GOT3 (cell line): ENCODE measurements around the gene ALG14.
A peak's percentile ranks its signal among the peaks of the same experiment; 100 is the strongest.

Experiments used
- DNase-seq: peaks from one replicate; lab custom pipeline; 2025; ENCODE audit warnings: mixed read lengths; lab: John Stamatoyannopoulos, UW

Gene ALG14

DNA sequence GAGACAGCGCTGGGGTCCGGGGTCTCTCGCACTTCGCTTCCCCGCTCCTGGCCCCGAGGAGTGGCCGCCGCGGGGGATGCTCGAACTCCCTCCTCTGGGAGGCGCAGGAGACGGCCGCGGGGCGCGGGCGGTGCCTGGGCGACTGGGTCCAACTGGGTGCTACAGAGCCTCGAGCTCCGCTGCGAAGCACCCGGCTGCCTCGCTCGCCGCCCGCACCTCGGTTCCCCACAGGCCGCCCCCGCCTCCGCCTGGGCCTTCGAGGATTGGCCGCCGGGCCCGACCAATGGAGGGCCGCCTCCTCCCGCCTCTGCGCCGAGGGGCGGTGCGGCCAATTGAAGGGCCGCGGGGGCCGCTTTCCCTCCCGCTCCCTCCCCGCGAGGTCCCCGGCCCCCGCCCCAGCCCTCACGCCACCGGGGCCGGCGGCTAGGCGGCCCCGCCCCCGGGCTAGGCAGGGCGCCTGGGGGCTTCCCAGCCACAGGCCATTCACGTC is 145.8 kb downstream of the ALG14 start, which contains the start of gene CNN3:
TSS of gene CNN3 (minus strand) at position 196 of the 490 bp plus-strand sequence. CDS start 216 bp downstream, outside the sequence.
- DNase-seq = peak; percentile 26

DNA sequence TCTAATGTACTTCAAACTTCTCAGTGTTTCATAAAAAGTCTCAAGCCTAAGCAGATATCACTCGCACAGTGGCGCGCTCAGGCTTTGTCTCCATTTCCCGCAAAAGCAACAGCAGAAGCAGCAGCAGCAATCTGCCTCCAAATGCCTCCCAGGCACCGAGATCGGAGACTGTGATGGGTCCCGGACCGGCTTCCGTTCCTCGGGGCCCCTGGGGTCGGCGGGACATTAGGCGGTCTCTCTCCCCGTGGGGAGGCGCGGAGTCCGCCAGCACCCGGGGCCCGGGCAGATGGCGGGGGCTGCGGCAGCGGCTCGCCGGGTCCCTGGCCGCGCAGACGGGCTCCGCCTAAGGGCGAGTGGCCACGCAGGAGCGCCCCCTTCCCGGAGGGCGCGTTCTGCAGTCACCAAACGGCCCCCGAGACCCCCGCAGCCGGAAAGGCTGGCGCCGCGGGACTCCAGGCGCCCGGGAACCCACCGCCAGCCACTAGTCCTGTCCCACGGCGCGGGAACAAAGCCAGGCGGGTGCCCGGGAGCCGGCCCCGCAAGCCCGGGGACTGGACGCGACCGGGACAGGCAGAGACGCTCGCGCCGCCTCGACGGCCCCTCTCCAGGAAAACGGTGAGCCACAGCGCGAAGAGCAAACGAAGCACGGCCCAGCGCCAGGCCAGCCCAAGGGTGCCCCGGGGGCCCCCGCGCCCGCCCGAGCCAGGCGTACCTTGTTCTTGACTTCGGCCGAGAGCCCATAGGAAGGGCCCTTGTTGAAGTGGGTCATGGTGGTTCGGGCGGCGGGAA is 146.4 kb downstream of the ALG14 start:
- peak; percentile 4 for DNase-seq

DNA sequence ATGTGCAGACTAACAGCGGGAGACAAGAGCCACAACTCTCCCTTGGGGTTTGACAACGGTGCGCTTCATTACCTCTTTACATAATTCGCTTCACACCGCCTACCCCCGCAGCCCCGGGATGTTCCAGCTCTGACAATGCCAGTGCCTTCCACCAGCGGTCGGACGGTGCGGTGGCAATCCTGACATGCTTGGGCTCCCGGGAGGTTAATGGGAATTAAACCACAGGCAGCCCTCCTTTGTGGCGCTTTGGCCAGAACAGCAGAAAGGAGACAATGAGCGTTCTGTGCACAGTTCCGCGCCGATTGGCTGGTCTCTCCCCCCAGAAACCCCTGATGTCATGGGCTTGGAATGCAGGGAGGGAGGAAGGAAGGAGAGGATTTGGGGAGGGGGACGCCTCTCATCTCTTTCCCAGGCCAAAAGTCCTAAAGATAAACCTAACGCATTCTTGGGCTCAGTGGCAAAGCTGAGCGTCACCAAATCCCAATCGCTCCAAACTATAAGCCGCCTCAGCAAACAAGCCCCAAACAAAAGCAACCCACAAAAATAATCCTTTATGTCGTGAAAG is 147.1 kb downstream of the ALG14 start:
- no peak for DNase-seq

GRCh38 chr1:94925004-94925403 is 147.7 kb downstream of the ALG14 start:
- DNase-seq = no peak
